Chondrocyte (in vitro differentiated cells): ENCODE results near the gene RAB8B. TPM values are rescaled to one million over a fixed set of nuclear protein-coding genes. Genes with fewer than 3 reads are reported as not detected.
A peak's percentile ranks its signal among the peaks of the same experiment; 100 is the strongest.

Experiments used
- DNase-seq: peaks from one replicate; pipeline ENCODE4 v3.0.0; 2021; ENCODE audit warnings: mixed read lengths, low spot score
- H3K27ac Mint-ChIP-seq: one replicate; pipeline ENCODE4 v1.8.0; 2021; ENCODE audit warnings: mild to moderate bottlenecking, moderate library complexity, mixed read lengths; ENCODE audit not compliant: unreplicated experiment
- H3K27me3 Mint-ChIP-seq: 2 replicates; pipeline ENCODE4 v1.8.0; 2021; ENCODE audit warnings: low read depth, mixed read lengths
- H3K36me3 Mint-ChIP-seq: 2 replicates; pipeline ENCODE4 v1.8.0; 2021; ENCODE audit warnings: low read depth, mixed read lengths
- H3K4me1 Mint-ChIP-seq: 2 replicates; pipeline ENCODE4 v1.8.0; 2021; ENCODE audit warnings: low read depth, mild to moderate bottlenecking, mixed read lengths
- H3K4me3 Mint-ChIP-seq: one replicate; pipeline ENCODE4 v1.8.0; 2021; ENCODE audit warnings: mild to moderate bottlenecking, moderate library complexity, mixed read lengths; ENCODE audit not compliant: unreplicated experiment
- H3K9me3 Mint-ChIP-seq: 2 replicates; pipeline ENCODE4 v1.8.0; 2021; ENCODE audit warnings: low read depth, mixed read lengths
- CTCF ChIP-seq: fragments of 200-600 bp; sonication (generic); IDR thresholded peaks from 2 replicates; pipeline ENCODE4 v1.5.0; 2021; ENCODE audit warnings: antibody characterized with exemption, mild to moderate bottlenecking, moderate library complexity
- total RNA-seq: library from RNA; stranded (reverse); gene quantifications from 3 replicates; pipeline ENCODE4 v1.2.1, GENCODE V29; 2021

Gene RAB8B
- total RNA-seq, 1 donor from 2014 or later = 34.8 TPM

- H3K4me1 Mint-ChIP-seq = peaks cover 11% of the 10 kb centered on the region
- H3K27ac Mint-ChIP-seq = peak overlapping the region; percentile 13
- H3K36me3 Mint-ChIP-seq = peaks cover 23% of the 10 kb centered on the region
- H3K9me3 Mint-ChIP-seq = no peaks in the 10 kb centered on the region
- H3K4me3 Mint-ChIP-seq = no peak overlapping the region
- no peak for DNase-seq
- TF ChIP-seq CTCF = no peak
- no peaks in the 10 kb centered on the region for H3K27me3 Mint-ChIP-seq
Measured at GRCh38 chr15:63264688-63265293, 75.4 kb downstream of the RAB8B start.

GRCh38 chr15:63274427-63274826 lies 85.0 kb downstream of the RAB8B start:
- peaks cover 28% of the 10 kb centered on the region for H3K4me1 Mint-ChIP-seq
- H3K4me3 Mint-ChIP-seq = no peak overlapping the region
- no peak for DNase-seq
- TF ChIP-seq CTCF = no peak
- peaks cover 3% of the 10 kb centered on the region for H3K36me3 Mint-ChIP-seq
- no peaks in the 10 kb centered on the region for H3K27me3 Mint-ChIP-seq
- H3K27ac Mint-ChIP-seq = no peak overlapping the region
- no peaks in the 10 kb centered on the region for H3K9me3 Mint-ChIP-seq

GRCh38 chr15:63276342-63277037 lies 87.1 kb downstream of the RAB8B start:
- Mint-ChIP-seq H3K36me3 (peaks cover 2% of the 10 kb centered on the region), H3K4me3 (peak overlapping the region; percentile 86)
- no peak for TF ChIP-seq CTCF

GRCh38 chr15:63277038-63277892 lies 87.9 kb downstream of the RAB8B start, which contains the start of gene APH1B:
Gene APH1B, plus strand, starts transcription at chr15:63277605. Its CDS starts 19 bp downstream, at chr15:63277624.
- no peaks in the 10 kb centered on the region for H3K27me3 Mint-ChIP-seq
- H3K4me3 Mint-ChIP-seq = peak within 1 kb of the TSS; percentile 86
- peak within 1 kb of the TSS; percentile 91 for H3K27ac Mint-ChIP-seq
- TF ChIP-seq CTCF = peak; percentile 37
- no peaks in the 10 kb centered on the region for H3K9me3 Mint-ChIP-seq
- DNase-seq = peak; percentile 88
- peaks cover 29% of the 10 kb centered on the region for H3K4me1 Mint-ChIP-seq
- H3K36me3 Mint-ChIP-seq = peaks cover 2% of the 10 kb centered on the region

More at GRCh38 chr15:63276342-63277037, 87.1 kb downstream of the RAB8B start:
- DNase-seq = no peak
- H3K27me3 Mint-ChIP-seq = no peaks in the 10 kb centered on the region
- peak overlapping the region; percentile 91 for H3K27ac Mint-ChIP-seq
- H3K9me3 Mint-ChIP-seq = no peaks in the 10 kb centered on the region
- H3K4me1 Mint-ChIP-seq = peaks cover 29% of the 10 kb centered on the region

- TF ChIP-seq CTCF = no peak
- Mint-ChIP-seq H3K4me1 (peaks cover 29% of the 10 kb centered on the region), H3K27ac (peak overlapping the region; percentile 68), H3K27me3 (no peaks in the 10 kb centered on the region), H3K36me3 (peaks cover 2% of the 10 kb centered on the region), H3K9me3 (no peaks in the 10 kb centered on the region), H3K4me3 (peak overlapping the region; percentile 76)
- DNase-seq = no peak
Measured at GRCh38 chr15:63277893-63278456, 88.6 kb downstream of the RAB8B start.
